ENCODE data around the gene PDE8A.
"Not testable (repeated sequence)": the region's sequence is repeated elsewhere in the genome, so short reads cannot be mapped to it uniquely, and the experiment has no call there.

Gene PDE8A

DNA sequence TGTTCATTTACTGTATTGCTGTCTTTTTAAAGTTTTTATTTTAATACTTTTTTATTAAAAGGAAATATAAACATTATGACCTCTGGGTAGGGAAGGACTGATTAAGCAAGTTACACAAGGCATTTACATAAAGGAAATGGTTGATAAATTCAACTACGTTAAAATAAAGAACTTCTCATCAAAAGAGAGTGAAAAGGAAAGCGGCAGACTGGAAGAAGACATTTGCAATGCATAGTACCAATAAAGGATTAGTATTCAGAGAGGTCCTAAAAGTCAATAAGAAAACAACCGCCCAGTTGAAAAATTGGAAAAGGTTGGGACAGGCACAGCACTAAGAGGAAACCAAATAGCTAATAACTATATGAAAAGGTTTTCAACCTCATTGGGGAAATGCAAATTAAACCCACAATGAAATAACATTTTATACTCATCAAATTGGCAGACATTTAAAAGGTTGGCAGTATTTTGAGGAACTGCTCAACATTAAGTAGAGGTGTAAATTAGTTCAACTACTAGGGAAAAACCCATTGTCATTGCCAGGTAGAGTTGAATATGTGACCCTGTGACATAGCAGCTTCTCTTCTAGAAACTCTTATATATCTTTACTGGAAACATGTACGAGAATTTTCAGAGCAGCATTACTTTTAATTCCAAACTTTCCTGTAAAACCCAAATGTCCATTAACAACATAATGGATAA, 9.5 kb downstream of the PDE8A start:
- no peak for DNase-seq

GRCh38 chr15:84992157-84992944, 10.7 kb downstream of the PDE8A start:
- no peak for DNase-seq

GRCh38 chr15:84996055-84996454, 14.4 kb downstream of the PDE8A start:
- no peak for DNase-seq

DNA sequence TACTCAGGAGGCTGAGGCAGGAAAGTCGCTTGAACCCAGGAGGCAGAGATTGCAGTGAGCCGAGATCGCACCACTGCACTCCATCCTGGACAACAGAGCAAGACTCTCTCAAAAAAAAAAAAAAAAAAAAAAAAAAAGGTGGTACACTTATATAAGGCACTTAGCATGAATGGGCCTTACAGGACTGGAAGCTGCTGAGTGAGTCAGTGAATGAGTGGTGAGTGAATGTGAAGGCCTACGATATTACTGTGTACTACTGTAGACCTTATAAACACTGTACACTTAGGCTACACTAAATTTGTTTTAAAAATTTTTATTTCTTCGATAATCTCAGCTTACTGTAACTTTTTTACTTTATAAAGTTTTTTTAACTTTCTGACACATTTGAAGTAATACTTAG, 15.1 kb downstream of the PDE8A start:
- not testable (repeated sequence) for DNase-seq

DNA sequence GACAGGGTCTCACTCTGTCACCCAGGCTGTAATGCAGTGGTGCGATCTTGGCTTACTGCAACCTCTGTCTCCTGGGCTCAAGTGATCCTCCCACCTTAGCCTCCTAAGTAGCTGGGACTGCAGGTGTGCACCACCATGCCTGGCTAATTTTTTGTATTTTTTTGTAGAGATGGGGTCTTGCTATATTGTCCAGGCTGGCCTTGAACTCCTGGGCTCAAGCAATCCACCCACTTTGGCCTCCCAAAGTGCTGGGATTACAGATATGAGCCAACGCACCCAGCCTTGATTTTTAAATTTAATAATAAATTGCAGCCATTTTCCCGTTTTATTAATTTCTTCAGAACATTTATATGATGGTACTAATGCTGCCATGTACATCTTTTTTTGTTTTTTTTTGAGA, 15.6 kb downstream of the PDE8A start:
- DNase-seq = not testable (repeated sequence)

GRCh38 chr15:85000189-85000864, 18.7 kb downstream of the PDE8A start:
- no peak for DNase-seq

DNA sequence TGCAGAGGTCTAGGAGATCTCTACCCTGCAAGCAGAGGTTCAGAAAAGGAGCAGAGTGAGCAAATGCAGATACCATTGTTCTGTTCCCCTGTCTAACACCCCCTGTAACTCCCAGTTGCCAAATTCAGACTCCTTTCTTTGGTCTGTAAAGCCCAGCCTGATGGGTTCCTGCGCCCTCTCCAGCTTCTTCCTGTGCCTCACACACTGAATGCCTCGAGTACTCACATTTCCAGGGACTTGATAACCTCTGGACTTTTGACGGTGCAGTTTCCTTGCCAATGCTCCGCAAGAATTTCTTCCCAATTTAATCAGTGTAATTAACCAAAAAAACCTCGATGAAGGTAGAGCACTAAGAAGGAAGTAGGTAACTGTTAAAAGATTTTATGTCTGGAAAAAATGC, 19.3 kb downstream of the PDE8A start:
- no peak for DNase-seq

GRCh38 chr15:85002517-85002916, 20.9 kb downstream of the PDE8A start:
- DNase-seq = peak; percentile 35

GRCh38 chr15:85003593-85004312, 22.1 kb downstream of the PDE8A start:
- DNase-seq = no peak

DNA sequence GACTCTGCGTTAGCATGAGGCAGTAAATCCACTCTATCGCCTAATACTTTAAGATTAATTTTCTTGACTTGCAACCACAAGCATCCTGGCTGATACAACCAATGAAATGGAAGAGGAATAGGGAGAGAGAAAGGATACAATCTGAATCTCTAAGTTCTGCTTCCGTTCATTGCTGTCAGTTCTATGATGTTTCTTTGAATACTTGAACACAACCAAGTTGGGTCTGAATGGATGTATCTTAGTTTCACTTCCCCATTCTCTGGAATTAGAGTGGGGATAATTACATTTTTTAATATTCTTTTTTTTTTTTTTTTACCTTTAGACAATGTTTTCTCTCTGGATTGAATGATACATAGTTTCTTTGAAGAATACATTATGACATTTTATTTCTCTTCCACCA, 22.9 kb downstream of the PDE8A start:
- DNase-seq = no peak

DNA sequence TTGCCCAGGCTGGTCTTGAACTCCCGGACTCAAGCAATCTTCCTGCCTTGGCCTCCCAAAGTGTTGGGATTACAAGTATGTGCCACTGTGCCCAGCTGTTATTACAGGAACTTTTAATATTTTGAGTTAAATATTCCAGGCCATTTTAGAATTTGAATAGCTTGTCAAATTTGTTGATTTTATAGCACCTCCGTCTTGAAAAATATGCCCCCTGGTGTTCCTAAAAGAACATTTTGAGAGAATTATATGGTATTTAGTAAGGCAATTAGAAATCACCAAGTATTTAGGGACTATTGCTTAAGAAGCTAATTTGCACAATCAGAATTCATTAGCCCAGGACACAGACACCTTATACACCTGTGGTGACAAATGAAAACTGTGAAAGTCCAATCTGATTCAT, 23.7 kb downstream of the PDE8A start:
- DNase-seq = peak; percentile 16

- DNase-seq = no peak
Measured at GRCh38 chr15:85005746-85006145, 24.1 kb downstream of the PDE8A start.

DNA sequence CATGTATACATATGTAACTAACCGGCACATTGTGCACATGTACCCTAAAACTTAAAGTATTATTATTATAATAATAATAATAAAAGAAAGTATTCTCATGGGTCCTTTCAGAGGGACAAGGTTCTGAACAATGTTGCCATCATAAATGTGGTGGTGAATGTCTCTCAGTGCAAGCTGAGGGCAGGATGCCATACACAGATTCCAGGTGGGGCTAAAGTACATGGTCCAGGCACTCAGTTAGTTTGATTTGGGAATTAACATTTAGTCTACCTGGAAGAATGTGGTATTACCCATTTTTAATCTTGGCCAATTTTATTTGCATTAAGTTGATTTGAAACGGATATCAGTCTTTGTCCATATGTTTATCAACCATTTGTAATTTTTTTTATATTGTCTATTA, 24.5 kb downstream of the PDE8A start:
- no peak for DNase-seq

GRCh38 chr15:85006655-85007054, 25.0 kb downstream of the PDE8A start:
- DNase-seq = no peak

DNA sequence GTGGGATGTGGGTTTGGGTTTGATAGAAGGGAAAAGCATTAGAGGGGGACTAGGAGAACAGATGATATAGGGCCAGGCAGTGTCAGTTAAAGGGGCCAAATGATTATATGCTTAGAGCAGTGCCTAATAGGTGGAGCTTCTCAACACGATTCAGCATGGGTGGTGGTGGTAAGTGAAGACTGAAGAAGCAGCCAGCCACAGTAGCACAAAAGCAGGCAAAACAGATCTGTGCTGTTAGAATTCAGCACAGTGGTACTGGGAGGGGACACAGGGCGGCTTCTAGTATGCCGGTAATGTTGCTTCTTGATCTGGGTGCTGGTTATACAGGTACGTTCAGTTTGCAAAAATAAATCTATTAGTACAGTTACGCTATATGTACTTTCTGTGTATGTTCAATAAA, 25.5 kb downstream of the PDE8A start:
- no peak for DNase-seq

DNA sequence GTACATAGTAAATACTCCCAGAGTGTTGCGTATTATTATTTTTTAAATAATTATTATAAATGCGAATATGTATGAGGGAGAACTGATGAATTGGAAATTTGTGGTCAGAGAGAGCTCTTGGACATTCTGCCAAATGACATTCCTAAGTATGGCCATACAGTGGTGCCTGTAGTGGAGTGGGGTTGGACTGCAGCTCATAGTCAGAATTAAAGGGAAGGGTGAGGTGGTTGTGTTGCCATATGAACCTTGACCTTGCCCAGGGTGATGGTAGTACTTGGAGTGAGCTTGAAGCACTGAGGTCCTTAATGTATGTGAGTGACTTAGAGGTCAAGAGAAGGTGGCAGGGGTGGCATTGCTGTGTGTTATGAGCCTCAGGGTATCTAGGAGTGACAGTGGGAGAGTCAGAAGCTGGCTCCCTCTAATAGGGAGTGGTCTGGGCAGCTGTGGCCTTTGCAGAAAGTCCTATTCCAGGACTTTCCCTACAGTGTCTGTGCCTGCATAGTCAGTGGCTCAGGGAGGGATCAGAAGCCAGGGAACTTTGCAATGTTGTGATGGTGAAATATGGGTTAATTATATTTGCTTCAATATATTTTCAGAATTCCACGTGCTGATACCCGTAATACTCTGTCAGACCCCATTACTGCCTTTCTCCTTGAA, 26.2 kb downstream of the PDE8A start:
- DNase-seq = no peak

- DNase-seq = no peak
Measured at GRCh38 chr15:85008474-85009260, 27.0 kb downstream of the PDE8A start.

- DNase-seq = no peak
Measured at GRCh38 chr15:85009435-85009834, 27.8 kb downstream of the PDE8A start.

DNA sequence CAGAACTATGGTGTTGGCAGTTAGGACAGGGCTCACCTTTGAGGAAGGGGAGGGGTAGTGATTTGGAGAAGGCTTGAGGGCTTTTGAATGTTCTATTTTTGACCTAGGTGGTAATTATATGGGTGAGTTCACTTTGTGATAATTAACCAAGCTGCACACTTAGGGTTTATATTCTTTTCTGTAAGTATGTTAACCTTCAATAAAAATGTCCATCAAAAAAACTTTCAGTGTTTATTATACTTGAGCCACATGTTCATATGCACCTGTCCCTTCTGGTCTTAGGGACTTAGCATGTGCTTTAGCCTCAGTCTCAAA, 28.4 kb downstream of the PDE8A start:
- DNase-seq = no peak

GRCh38 chr15:85010386-85011159, 28.9 kb downstream of the PDE8A start:
- DNase-seq = no peak

- no peak for DNase-seq
Measured at GRCh38 chr15:85011160-85011571, 29.5 kb downstream of the PDE8A start.

Data from CD4-positive, alpha-beta T cell treated with Interleukin-17A for 1 hour (primary cell).